GM18505 (cell line): ENCODE data around the gene TCF25.

Experiments used
- ATAC-seq: cut with Tn5 transposase; IDR thresholded peaks from one replicate; pipeline ENCODE4 v1.9.1; 2021; ENCODE audit not compliant: unreplicated experiment
- POLR2A ChIP-seq: IDR thresholded peaks from 4 replicates; pipeline ENCODE4 v1.6.1; 2011; ENCODE audit warnings: borderline replicate concordance; ENCODE audit not compliant: insufficient read depth, insufficient read length; ENCODE audit errors: extremely low read depth

TCF25 gene

DNA sequence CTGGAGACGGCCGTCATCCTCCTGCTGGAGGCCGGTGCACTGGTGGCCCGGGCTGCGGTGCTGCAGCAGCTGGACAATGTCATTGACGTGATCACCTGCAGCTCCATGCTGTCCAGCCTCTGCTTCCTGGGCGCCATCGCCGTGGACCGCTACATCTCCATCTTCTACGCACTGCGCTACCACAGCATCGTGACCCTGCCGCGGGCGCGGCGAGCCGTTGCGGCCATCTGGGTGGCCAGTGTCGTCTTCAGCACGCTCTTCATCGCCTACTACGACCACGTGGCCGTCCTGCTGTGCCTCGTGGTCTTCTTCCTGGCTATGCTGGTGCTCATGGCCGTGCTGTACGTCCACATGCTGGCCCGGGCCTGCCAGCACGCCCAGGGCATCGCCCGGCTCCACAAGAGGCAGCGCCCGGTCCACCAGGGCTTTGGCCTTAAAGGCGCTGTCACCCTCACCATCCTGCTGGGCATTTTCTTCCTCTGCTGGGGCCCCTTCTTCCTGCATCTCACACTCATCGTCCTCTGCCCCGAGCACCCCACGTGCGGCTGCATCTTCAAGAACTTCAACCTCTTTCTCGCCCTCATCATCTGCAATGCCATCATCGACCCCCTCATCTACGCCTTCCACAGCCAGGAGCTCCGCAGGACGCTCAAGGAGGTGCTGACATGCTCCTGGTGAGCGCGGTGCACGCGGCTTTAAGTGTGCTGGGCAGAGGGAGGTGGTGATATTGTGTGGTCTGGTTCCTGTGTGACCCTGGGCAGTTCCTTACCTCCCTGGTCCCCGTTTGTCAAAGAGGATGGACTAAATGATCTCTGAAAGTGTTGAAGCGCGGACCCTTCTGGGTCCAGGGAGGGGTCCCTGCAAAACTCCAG is 46.4 kb downstream of the TCF25 start:
- no peak for ATAC-seq

DNA sequence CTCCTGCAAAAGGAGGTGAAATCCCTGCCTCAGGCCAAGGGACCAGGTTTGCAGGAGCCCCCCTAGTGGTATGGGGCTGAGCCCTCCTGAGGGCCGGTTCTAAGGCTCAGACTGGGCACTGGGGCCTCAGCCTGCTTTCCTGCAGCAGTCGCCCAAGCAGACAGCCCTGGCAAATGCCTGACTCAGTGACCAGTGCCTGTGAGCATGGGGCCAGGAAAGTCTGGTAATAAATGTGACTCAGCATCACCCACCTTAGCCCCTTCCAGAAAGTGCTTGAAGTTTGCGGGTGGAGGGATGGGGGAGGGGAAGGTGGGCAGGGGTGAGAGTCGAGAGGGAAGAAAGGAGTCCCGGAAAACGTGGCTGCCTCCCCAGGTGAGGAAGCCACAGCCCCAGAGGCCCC is 47.3 kb downstream of the TCF25 start:
- no peak for ATAC-seq
- TF ChIP-seq POLR2A: no peak

More for the DNA sequence above, 46.4 kb downstream of the TCF25 start:
- TF ChIP-seq POLR2A: no peak

DNA sequence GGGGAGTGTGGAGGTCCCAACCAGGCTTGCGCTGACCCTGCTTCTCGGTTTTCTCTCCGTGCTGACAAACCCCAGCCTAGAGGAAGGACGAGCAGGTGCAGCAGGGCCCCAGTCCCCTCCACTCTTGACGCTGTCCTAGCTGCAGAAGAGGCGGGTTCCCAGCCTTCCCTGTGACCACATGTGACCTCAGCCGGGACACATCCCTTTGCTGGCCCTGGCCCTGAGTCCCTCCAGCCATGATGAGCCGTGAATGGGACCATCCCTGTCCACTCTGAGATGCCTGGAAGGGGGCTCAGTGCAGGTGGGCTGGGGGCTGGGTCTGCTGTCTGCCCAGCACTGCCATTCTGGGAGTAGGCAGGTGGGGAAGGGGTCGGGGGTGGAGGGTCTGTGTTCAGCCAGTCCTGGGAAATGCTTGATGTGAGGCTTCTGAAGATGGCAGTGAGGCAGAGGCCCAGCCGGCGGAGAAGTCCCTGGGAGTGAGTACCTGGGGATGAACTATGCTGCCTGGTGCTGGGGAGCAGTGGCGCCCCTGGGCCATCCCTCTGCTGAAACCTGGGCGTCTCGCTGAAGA is 47.8 kb downstream of the TCF25 start:
- no peak for ATAC-seq
- no peak for TF ChIP-seq POLR2A

DNA sequence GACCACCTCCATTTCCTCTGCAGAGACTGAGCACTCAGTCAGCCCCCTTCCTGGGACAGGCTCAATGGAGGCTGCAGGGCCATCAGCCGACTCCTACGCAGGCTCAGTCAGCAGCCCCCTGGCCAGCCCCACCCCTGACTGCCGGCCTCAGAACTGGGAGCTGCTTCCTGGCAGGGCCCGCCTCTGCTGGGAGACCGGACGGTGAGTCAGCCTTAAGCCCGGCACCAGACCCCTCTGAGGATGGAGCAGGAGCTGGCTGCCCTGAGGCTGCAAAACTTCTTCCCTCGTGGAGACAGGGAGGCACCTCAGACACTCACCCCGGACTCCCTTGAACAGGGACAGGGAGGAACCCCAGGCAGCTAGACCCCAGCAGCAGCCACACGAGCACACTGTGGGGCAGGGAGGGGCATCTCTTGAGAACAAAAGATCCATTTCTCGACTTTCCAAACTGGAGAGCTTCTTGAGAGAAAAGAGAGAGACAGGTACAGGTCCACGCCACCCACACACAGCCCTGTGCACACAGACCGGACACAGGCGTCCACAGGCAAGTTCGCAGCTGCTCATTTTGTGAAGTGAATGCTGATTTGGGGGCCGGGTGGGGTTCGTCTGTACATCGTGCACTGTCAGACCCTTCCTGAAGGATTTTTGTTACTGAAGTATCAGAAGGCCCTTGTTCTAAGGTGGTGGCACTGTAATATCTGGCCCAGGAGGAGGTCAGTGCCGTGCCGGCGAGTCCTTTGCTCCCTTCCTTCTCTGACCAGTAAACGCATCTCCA is 48.5 kb downstream of the TCF25 start:
- TF ChIP-seq POLR2A: no peak
- ATAC-seq: no peak

DNA sequence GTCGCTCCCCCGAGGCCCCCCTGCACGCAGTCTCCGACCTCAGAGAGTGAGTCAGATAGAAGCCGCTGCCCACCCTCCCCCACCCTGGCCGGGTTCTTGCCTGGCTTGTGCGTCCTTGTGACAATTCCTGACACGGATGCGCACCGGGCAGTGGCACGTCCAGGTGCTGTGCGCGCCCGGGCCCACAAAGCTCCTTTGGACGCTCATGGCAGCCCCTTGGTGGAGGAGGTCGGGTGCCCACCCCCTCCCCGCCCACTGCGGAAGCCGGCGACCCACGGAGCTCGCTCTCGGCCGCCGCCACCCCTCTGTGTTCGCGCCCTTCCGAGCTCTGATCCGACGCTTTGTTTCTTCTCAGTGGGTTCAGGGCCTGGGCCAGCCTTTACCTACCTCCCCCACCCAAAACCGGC is 49.1 kb downstream of the TCF25 start:
- no peak for TF ChIP-seq POLR2A
- no peak for ATAC-seq

DNA sequence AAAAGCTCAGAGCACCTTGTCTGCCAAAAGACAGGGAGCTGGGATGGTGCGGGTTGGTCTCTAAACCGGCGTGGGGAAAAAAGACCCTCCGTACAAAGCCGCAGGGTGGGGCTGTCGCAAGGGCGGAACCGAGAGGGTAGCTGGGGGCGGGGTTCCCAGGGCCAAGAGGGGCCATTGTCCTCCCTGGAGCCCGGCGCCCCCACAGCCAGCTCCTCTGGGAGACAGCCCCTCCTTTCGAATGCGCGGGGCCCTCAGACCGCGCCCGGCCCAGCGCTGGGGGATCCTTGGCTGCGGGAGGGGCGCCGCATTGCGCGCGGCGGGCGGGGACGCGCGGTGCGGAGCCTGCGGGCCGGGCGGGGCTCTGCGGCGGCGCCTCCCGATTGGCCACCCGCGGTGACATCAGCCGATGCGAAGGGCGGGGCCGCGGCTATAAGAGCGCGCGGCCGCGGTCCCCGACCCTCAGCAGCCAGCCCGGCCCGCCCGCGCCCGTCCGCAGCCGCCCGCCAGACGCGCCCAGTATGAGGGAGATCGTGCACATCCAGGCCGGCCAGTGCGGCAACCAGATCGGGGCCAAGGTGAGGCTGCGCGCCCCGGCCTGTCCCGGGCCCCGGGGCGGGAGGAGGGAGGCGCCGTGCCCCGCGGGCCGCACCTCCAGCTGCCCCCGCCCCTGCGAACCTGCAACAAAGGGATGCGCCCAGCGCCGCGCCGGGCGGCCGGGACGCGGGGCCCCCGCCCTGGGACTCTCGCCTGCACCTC is 49.7 kb downstream of the TCF25 start, which contains the start of gene TUBB3:
Gene TUBB3, plus strand, starts transcription at position 459 of the 756 bp plus-strand sequence. Its CDS starts 60 bp downstream, at position 519.
- peak; percentile 32 for ATAC-seq
- peak; percentile 63 for TF ChIP-seq POLR2A

DNA sequence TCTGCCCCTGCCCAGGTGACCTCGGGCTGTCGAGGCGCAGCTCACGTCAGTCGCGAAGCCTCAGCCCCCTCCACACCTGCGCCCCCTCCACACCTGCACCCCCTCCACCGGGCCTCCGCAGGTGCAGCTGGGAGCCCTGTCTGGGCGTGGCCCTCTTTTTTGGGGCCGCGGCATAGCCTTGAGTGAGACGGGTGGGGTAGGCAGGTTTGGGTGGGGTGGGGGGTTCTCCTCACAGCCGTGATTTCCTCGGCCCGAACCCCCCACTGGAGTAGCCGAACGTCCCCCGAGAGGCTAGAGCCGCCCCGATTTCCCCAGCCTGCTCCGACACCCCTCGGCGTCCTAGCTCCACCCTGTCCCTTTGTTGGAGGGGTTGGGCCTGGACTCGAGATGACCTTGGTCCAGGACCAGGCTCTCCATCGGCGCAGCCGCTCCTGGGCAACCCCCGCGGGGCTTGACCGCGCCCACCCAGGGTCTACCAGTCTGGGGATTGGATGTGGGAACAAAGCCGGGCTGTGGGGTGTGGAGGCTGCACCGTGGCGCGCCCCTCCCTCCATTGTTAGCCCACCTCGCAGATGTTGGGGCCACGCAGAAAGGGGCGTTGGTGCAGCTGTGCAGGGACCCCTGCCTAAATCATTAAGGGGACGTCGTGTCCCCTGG is 50.4 kb downstream of the TCF25 start:
- no peak for ATAC-seq

DNA sequence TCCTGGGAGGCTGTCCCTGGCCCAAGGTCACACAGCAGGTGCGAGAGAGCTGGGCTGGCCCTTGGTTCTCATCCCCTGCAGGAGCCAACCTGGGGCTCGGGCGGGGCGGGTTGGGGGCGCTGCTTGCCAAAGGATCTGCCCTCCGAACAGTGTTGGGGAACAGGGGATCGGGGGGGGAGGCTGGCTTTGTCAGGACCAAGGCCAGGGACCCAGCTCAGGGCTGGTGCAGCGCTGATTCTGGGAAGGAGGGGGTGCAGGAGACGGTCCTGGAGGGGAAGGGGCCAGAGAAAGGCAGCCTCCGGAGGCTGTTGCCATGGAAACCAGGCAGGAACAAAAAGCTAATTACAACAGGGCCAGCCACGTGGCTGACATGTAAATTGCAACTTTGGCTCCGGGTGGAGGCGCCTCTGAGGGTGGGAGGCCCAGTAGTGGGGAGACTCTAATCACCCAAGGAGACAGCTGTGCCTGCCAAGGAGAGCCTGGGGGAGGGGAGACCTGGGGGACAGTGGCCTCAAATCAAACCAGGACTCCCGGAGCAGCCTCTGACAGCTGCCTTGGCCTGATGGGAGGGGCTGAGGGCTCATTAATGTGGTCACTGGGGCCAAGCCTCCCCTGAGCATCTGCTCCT is 51.0 kb downstream of the TCF25 start:
- no peak for ATAC-seq

More for the DNA sequence above, 50.4 kb downstream of the TCF25 start:
- TF ChIP-seq POLR2A: no peak

DNA sequence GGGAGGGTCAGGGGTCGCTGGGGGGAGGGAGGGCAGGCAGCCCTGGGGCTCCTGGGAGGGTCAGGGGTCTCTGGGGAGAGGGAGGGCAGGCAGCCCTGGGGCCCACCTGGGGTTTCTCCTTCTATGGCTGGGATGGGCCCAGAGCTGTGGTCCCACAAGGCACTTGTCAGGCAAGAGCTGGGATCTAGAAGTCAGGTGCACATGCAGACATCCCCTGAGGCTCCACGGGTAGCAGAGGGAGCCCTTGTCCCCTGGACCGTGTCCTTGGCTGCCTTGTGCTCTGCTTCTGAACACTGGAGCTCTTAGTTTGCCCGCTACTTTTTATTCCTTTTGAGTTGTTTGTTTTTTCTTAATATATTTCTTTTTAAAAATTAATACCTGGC is 51.5 kb downstream of the TCF25 start:
- no peak for ATAC-seq
- TF ChIP-seq POLR2A: no peak

More for the DNA sequence above, 51.0 kb downstream of the TCF25 start:
- TF ChIP-seq POLR2A: no peak

DNA sequence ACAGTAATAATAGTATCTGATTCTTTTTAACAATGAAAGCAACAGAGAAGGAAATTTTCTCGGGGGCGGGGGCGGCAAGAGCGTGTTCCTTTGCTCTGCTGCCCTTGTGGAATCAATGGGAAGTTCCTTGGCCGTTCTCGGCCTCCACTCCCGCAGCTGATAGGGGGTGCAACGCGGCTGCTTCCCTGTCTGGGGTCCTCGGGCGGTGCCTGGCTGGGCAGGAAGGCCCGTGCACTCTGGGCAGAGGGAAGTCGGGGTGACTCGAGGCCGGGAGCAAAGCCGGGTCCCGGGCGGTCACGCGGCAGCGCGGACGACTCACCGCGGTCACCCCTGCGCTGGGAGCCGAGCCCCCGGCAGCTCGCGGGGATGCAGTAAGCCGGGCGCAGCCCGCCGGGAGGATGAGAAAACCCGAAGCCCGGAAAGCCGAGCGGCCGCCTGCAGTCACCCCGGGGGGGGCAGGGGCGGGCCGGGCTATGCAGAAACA is 52.2 kb downstream of the TCF25 start:
- TF ChIP-seq POLR2A: no peak
- no peak for ATAC-seq

DNA sequence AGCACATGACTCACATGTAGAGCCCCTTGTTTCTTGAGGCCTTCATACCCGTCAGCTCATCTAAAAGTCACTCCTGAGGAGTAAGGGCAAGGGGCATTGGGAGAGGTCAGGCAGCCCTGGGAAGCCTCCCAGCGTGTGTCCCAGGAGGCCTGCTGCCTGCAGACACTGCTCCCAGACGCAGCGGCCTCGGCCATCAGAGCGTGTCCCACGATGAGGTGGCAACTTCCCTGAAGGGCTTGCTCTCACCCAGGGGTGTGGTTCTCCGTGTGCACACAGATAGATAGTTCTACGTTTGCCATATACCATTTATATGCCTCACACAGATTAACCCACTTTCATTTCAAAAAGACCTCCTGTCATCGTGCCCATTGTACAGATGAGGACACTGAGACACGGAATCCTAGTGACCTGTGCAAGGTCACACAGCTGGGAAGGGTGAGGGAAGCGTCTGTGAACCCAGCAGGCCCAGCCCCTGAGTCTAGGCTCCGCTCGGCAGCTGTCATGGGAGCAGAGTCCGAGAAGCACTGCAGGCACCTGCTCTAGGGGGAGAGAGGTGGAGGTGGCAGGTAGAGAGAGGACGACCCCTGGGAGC is 58.0 kb downstream of the TCF25 start:
- no peak for ATAC-seq
- no peak for TF ChIP-seq POLR2A
